ENCODE measurements around the gene CAPN15.
"Not testable (repeated sequence)": the region's sequence is repeated elsewhere in the genome, so short reads cannot be mapped to it uniquely, and the experiment has no call there.

CAPN15 gene

GRCh38 chr16:527015-527903, at the start of gene CAPN15:
TSS of gene CAPN15 (plus strand) at chr16:527712. CDS start at chr16:546839, 19,127 bp downstream.
- peaks cover 41% of the 10 kb centered on the region for H3K4me1 ChIP-seq (ENCODE audit: control insufficient read depth, insufficient read depth, low read length)
- H3K9ac ChIP-seq (ENCODE audit: low read length) = peak within 1 kb of the TSS; percentile 98
- no peaks in the 10 kb centered on the region for H3K9me3 ChIP-seq (ENCODE audit: control insufficient read depth, low read length)

GRCh38 chr16:478287-478686, 49.2 kb upstream of the CAPN15 start:
- H3K36me3 ChIP-seq (ENCODE audit: control insufficient read depth, insufficient read depth, low read length, severe bottlenecking); DNase-seq (ENCODE audit: low read depth); H3K9ac ChIP-seq (ENCODE audit: low read length); H3K27me3 ChIP-seq (replicated peaks; ENCODE audit: control insufficient read depth, insufficient read depth, low read length); H3K9me3 ChIP-seq (ENCODE audit: control insufficient read depth, low read length); H3K4me1 ChIP-seq (ENCODE audit: control insufficient read depth, insufficient read depth, low read length); H3K4me3 ChIP-seq (ENCODE audit: low read length): not testable (repeated sequence)

More at GRCh38 chr16:527015-527903, at the start of gene CAPN15:
- Histone ChIP-seq H3K27me3 (replicated peaks; ENCODE audit: control insufficient read depth, insufficient read depth, low read length) (no peaks in the 10 kb centered on the region), H3K4me3 (ENCODE audit: low read length) (peak within 1 kb of the TSS; percentile 94), H3K36me3 (ENCODE audit: control insufficient read depth, insufficient read depth, low read length, severe bottlenecking) (no peaks in the 10 kb centered on the region)
- DNase-seq (ENCODE audit: low read depth) = peak; percentile 95

- Histone ChIP-seq H3K27me3 (replicated peaks; ENCODE audit: control insufficient read depth, insufficient read depth, low read length) (no peaks in the 10 kb centered on the region), H3K9me3 (ENCODE audit: control insufficient read depth, low read length) (no peaks in the 10 kb centered on the region), H3K36me3 (ENCODE audit: control insufficient read depth, insufficient read depth, low read length, severe bottlenecking) (peaks cover 9% of the 10 kb centered on the region), H3K4me1 (ENCODE audit: control insufficient read depth, insufficient read depth, low read length) (no peaks in the 10 kb centered on the region), H3K9ac (ENCODE audit: low read length) (no peak overlapping the region), H3K4me3 (ENCODE audit: low read length) (no peak overlapping the region)
- no peak for DNase-seq (ENCODE audit: low read depth)
Observed at GRCh38 chr16:482468-483185, 44.9 kb upstream of the CAPN15 start.

- Histone ChIP-seq H3K9me3 (ENCODE audit: control insufficient read depth, low read length) (no peaks in the 10 kb centered on the region), H3K9ac (ENCODE audit: low read length) (no peak overlapping the region), H3K4me1 (ENCODE audit: control insufficient read depth, insufficient read depth, low read length) (no peaks in the 10 kb centered on the region), H3K36me3 (ENCODE audit: control insufficient read depth, insufficient read depth, low read length, severe bottlenecking) (peaks cover 9% of the 10 kb centered on the region), H3K27me3 (replicated peaks; ENCODE audit: control insufficient read depth, insufficient read depth, low read length) (no peaks in the 10 kb centered on the region), H3K4me3 (ENCODE audit: low read length) (no peak overlapping the region)
- DNase-seq (ENCODE audit: low read depth) = no peak
Observed at GRCh38 chr16:483341-484075, 44.0 kb upstream of the CAPN15 start.

GRCh38 chr16:489606-490005, 37.9 kb upstream of the CAPN15 start:
- H3K9me3 ChIP-seq (ENCODE audit: control insufficient read depth, low read length) = no peaks in the 10 kb centered on the region
- peaks cover 28% of the 10 kb centered on the region for H3K36me3 ChIP-seq (ENCODE audit: control insufficient read depth, insufficient read depth, low read length, severe bottlenecking)
- no peak overlapping the region for H3K4me3 ChIP-seq (ENCODE audit: low read length)
- no peaks in the 10 kb centered on the region for H3K4me1 ChIP-seq (ENCODE audit: control insufficient read depth, insufficient read depth, low read length)
- DNase-seq (ENCODE audit: low read depth) = no peak
- no peaks in the 10 kb centered on the region for H3K27me3 ChIP-seq (replicated peaks; ENCODE audit: control insufficient read depth, insufficient read depth, low read length)
- no peak overlapping the region for H3K9ac ChIP-seq (ENCODE audit: low read length)

- Histone ChIP-seq H3K36me3 (ENCODE audit: control insufficient read depth, insufficient read depth, low read length, severe bottlenecking) (peaks cover 28% of the 10 kb centered on the region), H3K4me1 (ENCODE audit: control insufficient read depth, insufficient read depth, low read length) (no peaks in the 10 kb centered on the region), H3K9ac (ENCODE audit: low read length) (no peak overlapping the region), H3K4me3 (ENCODE audit: low read length) (no peak overlapping the region), H3K9me3 (ENCODE audit: control insufficient read depth, low read length) (no peaks in the 10 kb centered on the region), H3K27me3 (replicated peaks; ENCODE audit: control insufficient read depth, insufficient read depth, low read length) (no peaks in the 10 kb centered on the region)
- no peak for DNase-seq (ENCODE audit: low read depth)
Observed at GRCh38 chr16:490768-491167, 36.7 kb upstream of the CAPN15 start.

- Histone ChIP-seq H3K9ac (ENCODE audit: low read length) (no peak overlapping the region), H3K4me3 (ENCODE audit: low read length) (no peak overlapping the region), H3K4me1 (ENCODE audit: control insufficient read depth, insufficient read depth, low read length) (no peaks in the 10 kb centered on the region), H3K27me3 (replicated peaks; ENCODE audit: control insufficient read depth, insufficient read depth, low read length) (no peaks in the 10 kb centered on the region), H3K9me3 (ENCODE audit: control insufficient read depth, low read length) (no peaks in the 10 kb centered on the region), H3K36me3 (ENCODE audit: control insufficient read depth, insufficient read depth, low read length, severe bottlenecking) (peaks cover 28% of the 10 kb centered on the region)
- no peak for DNase-seq (ENCODE audit: low read depth)
Observed at GRCh38 chr16:491220-491919, 36.1 kb upstream of the CAPN15 start.

GRCh38 chr16:492211-492875, 35.2 kb upstream of the CAPN15 start:
- Histone ChIP-seq H3K9me3 (ENCODE audit: control insufficient read depth, low read length) (no peaks in the 10 kb centered on the region), H3K27me3 (replicated peaks; ENCODE audit: control insufficient read depth, insufficient read depth, low read length) (no peaks in the 10 kb centered on the region), H3K36me3 (ENCODE audit: control insufficient read depth, insufficient read depth, low read length, severe bottlenecking) (peaks cover 28% of the 10 kb centered on the region), H3K4me1 (ENCODE audit: control insufficient read depth, insufficient read depth, low read length) (no peaks in the 10 kb centered on the region), H3K4me3 (ENCODE audit: low read length) (no peak overlapping the region), H3K9ac (ENCODE audit: low read length) (no peak overlapping the region)
- DNase-seq (ENCODE audit: low read depth) = no peak

- H3K4me3 ChIP-seq (ENCODE audit: low read length); H3K9ac ChIP-seq (ENCODE audit: low read length); H3K27me3 ChIP-seq (replicated peaks; ENCODE audit: control insufficient read depth, insufficient read depth, low read length); H3K9me3 ChIP-seq (ENCODE audit: control insufficient read depth, low read length); H3K4me1 ChIP-seq (ENCODE audit: control insufficient read depth, insufficient read depth, low read length); DNase-seq (ENCODE audit: low read depth): not testable (repeated sequence)
- H3K36me3 ChIP-seq (ENCODE audit: control insufficient read depth, insufficient read depth, low read length, severe bottlenecking) = peaks cover 24% of the 10 kb centered on the region
Observed at GRCh38 chr16:494676-495075, 32.8 kb upstream of the CAPN15 start.

- no peak overlapping the region for H3K9ac ChIP-seq (ENCODE audit: low read length)
- H3K9me3 ChIP-seq (ENCODE audit: control insufficient read depth, low read length) = no peaks in the 10 kb centered on the region
- peaks cover 23% of the 10 kb centered on the region for H3K36me3 ChIP-seq (ENCODE audit: control insufficient read depth, insufficient read depth, low read length, severe bottlenecking)
- no peaks in the 10 kb centered on the region for H3K27me3 ChIP-seq (replicated peaks; ENCODE audit: control insufficient read depth, insufficient read depth, low read length)
- H3K4me1 ChIP-seq (ENCODE audit: control insufficient read depth, insufficient read depth, low read length) = no peaks in the 10 kb centered on the region
- no peak overlapping the region for H3K4me3 ChIP-seq (ENCODE audit: low read length)
- DNase-seq (ENCODE audit: low read depth) = peak; percentile 52
Observed at GRCh38 chr16:495127-495748, 32.3 kb upstream of the CAPN15 start.
